Mucosa of stomach (tissue), 1 donor: ENCODE results near the gene FTSJ1.
"Not testable (repeated sequence)": the region's sequence is repeated elsewhere in the genome, so short reads cannot be mapped to it uniquely, and the experiment has no call there.

ENCODE experiments used
- H3K27me3 ChIP-seq: one replicate; pipeline ENCODE4 v1.7.0; 2013; ENCODE audit warnings: mild to moderate bottlenecking, low read length; ENCODE audit not compliant: control insufficient read depth, insufficient read depth
- H3K36me3 ChIP-seq: one replicate; pipeline ENCODE4 v1.7.0; 2013; ENCODE audit warnings: low read length; ENCODE audit not compliant: control insufficient read depth, insufficient read depth
- H3K4me1 ChIP-seq: one replicate; pipeline ENCODE4 v1.7.0; 2013; ENCODE audit warnings: mild to moderate bottlenecking, low read length; ENCODE audit not compliant: control insufficient read depth, insufficient read depth
- H3K4me3 ChIP-seq: one replicate; pipeline ENCODE4 v1.7.0; 2013; ENCODE audit warnings: low read length
- H3K9ac ChIP-seq: one replicate; pipeline ENCODE4 v1.7.0; 2013; ENCODE audit warnings: mild to moderate bottlenecking, low read length, moderate library complexity
- H3K9me3 ChIP-seq: one replicate; pipeline ENCODE4 v1.7.0; 2013; ENCODE audit warnings: mild to moderate bottlenecking, low read length, moderate library complexity; ENCODE audit not compliant: control insufficient read depth
- donor health status: Pancreatic carcinoma.

FTSJ1 gene, protein sequence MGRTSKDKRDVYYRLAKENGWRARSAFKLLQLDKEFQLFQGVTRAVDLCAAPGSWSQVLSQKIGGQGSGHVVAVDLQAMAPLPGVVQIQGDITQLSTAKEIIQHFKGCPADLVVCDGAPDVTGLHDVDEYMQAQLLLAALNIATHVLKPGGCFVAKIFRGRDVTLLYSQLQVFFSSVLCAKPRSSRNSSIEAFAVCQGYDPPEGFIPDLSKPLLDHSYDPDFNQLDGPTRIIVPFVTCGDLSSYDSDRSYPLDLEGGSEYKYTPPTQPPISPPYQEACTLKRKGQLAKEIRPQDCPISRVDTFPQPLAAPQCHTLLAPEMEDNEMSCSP

DNA sequence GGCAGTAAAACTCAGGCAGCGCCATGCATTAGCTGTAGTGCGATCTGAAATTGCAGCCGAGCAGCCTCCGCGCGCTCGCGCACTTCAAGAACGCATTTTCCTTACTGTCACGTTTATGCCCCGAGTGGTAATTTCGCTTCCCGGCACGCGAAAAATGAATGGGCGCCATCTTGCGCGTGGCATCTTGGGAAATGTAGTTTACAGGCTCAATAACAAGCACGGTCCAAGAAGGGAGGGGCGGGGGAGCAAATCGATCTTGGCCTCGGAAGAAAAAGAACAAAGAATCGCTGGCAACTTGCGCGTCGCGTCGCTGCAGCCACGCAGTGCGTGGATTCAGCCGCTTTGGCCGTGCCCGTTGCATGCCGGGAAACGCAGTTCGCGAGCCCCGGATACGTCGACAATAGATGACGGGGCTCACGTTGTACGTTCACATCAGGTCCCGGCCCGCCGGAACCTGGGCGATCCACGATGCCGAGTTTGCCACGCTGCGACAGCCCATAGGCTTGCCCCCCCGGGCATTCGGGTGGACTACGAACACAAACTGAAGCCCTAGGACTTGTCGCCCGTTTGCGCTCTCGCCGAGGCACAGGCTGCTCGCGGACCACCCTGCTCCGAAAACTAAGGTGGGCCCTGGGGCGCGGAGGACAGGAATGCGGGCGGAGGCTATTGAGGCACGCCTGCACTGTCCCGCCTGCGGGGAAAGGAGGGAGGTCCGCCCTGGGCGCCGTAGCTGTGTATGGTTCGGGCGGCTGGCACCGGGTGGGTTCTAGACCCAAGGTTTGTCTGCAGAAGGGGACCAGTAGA lies at the start of gene FTSJ1:
TSS of gene FTSJ1 (plus strand) at position 426 of the 804 bp plus-strand sequence. CDS start 1,849 bp downstream, outside the sequence.
- peak within 1 kb of the TSS; percentile 60 for H3K4me3 ChIP-seq
- no peaks in the 10 kb centered on the region for H3K9me3 ChIP-seq
- H3K4me1 ChIP-seq = no peaks in the 10 kb centered on the region
- no peaks in the 10 kb centered on the region for H3K36me3 ChIP-seq
- H3K9ac ChIP-seq = peak within 1 kb of the TSS; percentile 83
- no peaks in the 10 kb centered on the region for H3K27me3 ChIP-seq

- not testable (repeated sequence) for H3K27me3 ChIP-seq, H3K9me3 ChIP-seq, H3K4me3 ChIP-seq, H3K9ac ChIP-seq, H3K36me3 ChIP-seq, H3K4me1 ChIP-seq
These were observed 48.8 kb upstream of the FTSJ1 start for GRCh38 chrX:48427027-48427716.

- H3K4me3 ChIP-seq, H3K9me3 ChIP-seq, H3K27me3 ChIP-seq, H3K9ac ChIP-seq, H3K36me3 ChIP-seq, H3K4me1 ChIP-seq: not testable (repeated sequence)
These were observed 46.4 kb upstream of the FTSJ1 start for GRCh38 chrX:48429606-48430005.

GRCh38 chrX:48430166-48430565 lies 45.8 kb upstream of the FTSJ1 start:
- H3K4me3 ChIP-seq, H3K36me3 ChIP-seq, H3K4me1 ChIP-seq, H3K9ac ChIP-seq, H3K9me3 ChIP-seq, H3K27me3 ChIP-seq: not testable (repeated sequence)

- not testable (repeated sequence) for H3K4me3 ChIP-seq, H3K36me3 ChIP-seq, H3K9me3 ChIP-seq, H3K9ac ChIP-seq, H3K27me3 ChIP-seq, H3K4me1 ChIP-seq
These were observed 42.3 kb upstream of the FTSJ1 start for GRCh38 chrX:48433713-48434112.

DNA sequence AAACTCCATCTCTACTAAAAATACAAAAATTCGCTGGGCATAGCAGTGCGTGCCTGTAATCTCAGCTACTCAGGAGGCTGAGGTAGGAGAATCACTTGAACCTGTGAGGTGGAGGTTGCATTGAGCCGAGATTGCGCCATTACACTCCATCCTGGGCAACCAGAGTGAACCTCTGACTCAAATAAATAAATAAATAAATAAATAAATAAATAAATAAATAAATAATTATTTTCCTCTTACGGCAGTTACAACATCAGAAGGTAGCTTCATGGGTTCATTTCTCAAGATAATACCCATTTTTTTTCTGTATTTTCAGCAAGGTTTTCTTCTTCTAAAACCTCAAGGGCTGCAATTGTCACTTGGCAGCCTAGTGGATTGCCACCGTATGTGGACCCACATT lies 28.8 kb upstream of the FTSJ1 start:
- not testable (repeated sequence) for H3K27me3 ChIP-seq, H3K9me3 ChIP-seq, H3K36me3 ChIP-seq, H3K4me3 ChIP-seq, H3K4me1 ChIP-seq, H3K9ac ChIP-seq

GRCh38 chrX:48450076-48450475 lies 25.9 kb upstream of the FTSJ1 start:
- H3K4me3 ChIP-seq = no peak overlapping the region
- no peaks in the 10 kb centered on the region for H3K4me1 ChIP-seq
- no peaks in the 10 kb centered on the region for H3K9me3 ChIP-seq
- H3K36me3 ChIP-seq = no peaks in the 10 kb centered on the region
- H3K9ac ChIP-seq = no peak overlapping the region
- no peaks in the 10 kb centered on the region for H3K27me3 ChIP-seq

GRCh38 chrX:48451708-48452107 lies 24.3 kb upstream of the FTSJ1 start:
- Histone ChIP-seq H3K9ac (no peak overlapping the region), H3K4me1 (no peaks in the 10 kb centered on the region), H3K36me3 (no peaks in the 10 kb centered on the region), H3K4me3 (no peak overlapping the region), H3K9me3 (no peaks in the 10 kb centered on the region), H3K27me3 (no peaks in the 10 kb centered on the region)

- Histone ChIP-seq H3K9me3 (no peaks in the 10 kb centered on the region), H3K9ac (no peak overlapping the region), H3K4me3 (no peak overlapping the region), H3K4me1 (no peaks in the 10 kb centered on the region), H3K27me3 (no peaks in the 10 kb centered on the region), H3K36me3 (no peaks in the 10 kb centered on the region)
These were observed 19.2 kb upstream of the FTSJ1 start for GRCh38 chrX:48456628-48457331.

DNA sequence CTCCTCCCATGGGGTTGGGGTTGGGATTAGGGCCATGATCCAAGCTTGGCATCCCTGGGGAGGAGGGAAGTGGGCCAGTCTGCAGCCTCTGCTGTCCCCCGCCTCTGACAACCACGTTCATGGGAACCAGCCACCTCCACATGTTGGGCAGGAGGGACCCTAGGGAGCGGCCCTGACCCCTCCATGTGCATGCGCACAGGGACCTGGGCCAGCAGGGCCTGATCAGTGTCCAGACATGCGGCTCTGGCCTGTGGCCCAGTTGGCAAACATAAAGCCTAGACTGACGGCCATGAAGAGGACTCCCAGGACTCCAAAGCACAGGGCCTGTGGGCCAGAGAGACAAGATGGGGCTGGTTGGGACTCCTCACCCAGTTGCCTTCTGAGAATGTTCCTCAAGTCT lies 17.3 kb upstream of the FTSJ1 start:
- Histone ChIP-seq H3K36me3 (no peaks in the 10 kb centered on the region), H3K27me3 (no peaks in the 10 kb centered on the region), H3K4me3 (no peak overlapping the region), H3K9ac (no peak overlapping the region), H3K9me3 (no peaks in the 10 kb centered on the region), H3K4me1 (no peaks in the 10 kb centered on the region)

- no peaks in the 10 kb centered on the region for H3K36me3 ChIP-seq
- no peak overlapping the region for H3K9ac ChIP-seq
- no peaks in the 10 kb centered on the region for H3K4me1 ChIP-seq
- no peaks in the 10 kb centered on the region for H3K9me3 ChIP-seq
- no peak overlapping the region for H3K4me3 ChIP-seq
- no peaks in the 10 kb centered on the region for H3K27me3 ChIP-seq
These were observed 16.5 kb upstream of the FTSJ1 start for GRCh38 chrX:48459483-48459882.

DNA sequence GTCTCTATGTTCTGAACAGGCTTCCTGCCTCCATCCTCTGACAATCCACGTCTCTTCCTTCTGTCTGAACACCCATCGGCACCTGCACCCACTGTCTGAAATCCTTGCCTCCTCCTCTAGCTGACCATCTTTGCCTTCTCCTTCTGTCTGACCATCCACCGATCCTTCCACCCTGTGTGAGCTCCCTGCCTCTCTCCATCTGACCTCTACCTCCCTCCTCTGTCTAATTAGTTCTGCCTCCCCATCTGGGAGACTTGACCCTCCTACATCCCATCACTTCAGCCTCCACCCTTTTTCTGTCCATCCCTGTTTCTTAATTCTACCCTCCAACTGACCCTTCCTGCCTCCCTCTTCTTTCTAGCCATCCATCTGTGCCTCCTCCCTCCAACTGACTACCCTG lies 16.0 kb upstream of the FTSJ1 start:
- Histone ChIP-seq H3K27me3 (no peaks in the 10 kb centered on the region), H3K4me1 (no peaks in the 10 kb centered on the region)

More for the DNA sequence above, 16.0 kb upstream of the FTSJ1 start:
- no peak overlapping the region for H3K4me3 ChIP-seq
- no peaks in the 10 kb centered on the region for H3K9me3 ChIP-seq
- no peaks in the 10 kb centered on the region for H3K36me3 ChIP-seq
- no peak overlapping the region for H3K9ac ChIP-seq
